ENCODE measurements around the gene ANKS1A.

GRCh38 chr6:34976239-34976638 lies 87.2 kb downstream of the ANKS1A start:
- TF ChIP-seq CTCF (conservative IDR thresholded peaks at IDR 0.05; ENCODE audit: low read depth, low read length): no peak
- TF ChIP-seq EZH2 (IDR thresholded peaks at IDR 0.05; ENCODE audit: borderline replicate concordance, low read depth, low read length, poor library complexity, severe bottlenecking): no peak
